Measurements from ENCODE around the gene KIZ.
A peak's percentile ranks its signal among the peaks of the same experiment; 100 is the strongest.

Gene KIZ

GRCh38 chr20:21100578-21101452 lies 25.1 kb upstream of the KIZ start:
- no peak overlapping the region for H3K14ac ChIP-seq (ENCODE audit: low read length in 2 of 2)
- peak overlapping the region; percentile 66 for H3K9ac ChIP-seq (ENCODE audit: low read length)
- H2BK12ac ChIP-seq (ENCODE audit: low read length in 2 of 2), result no peak overlapping the region
- peaks cover 88 to 95% of the 10 kb centered on the region in 2 experiments for H3K27me3 ChIP-seq (ENCODE audit: control insufficient read depth in 1 of 2, insufficient read depth in 1 of 2, low read length in 2 of 2)
- H3K4ac ChIP-seq (ENCODE audit: low read depth in 1 of 2, low read length in 2 of 2), result no peak overlapping the region
- H3K27ac ChIP-seq (ENCODE audit: low read length, poor library complexity, severe bottlenecking), result no peak overlapping the region
- peaks cover 29% of the 10 kb centered on the region for H3K4me1 ChIP-seq (ENCODE audit: control insufficient read depth, insufficient read depth, low read depth, low read length)
- no peak overlapping the region for H2BK120ac ChIP-seq (ENCODE audit: low read depth, low read length)
- H2BK15ac ChIP-seq (ENCODE audit: low read depth, poor library complexity, severe bottlenecking), result peak overlapping the region; percentile 21
- no peak overlapping the region for H2BK5ac ChIP-seq (ENCODE audit: low read depth, low read length, poor library complexity, severe bottlenecking)
- peak overlapping the region; percentile 59 for H3K4me2 ChIP-seq (ENCODE audit: low read length, poor library complexity, severe bottlenecking)
- H3K79me1 ChIP-seq (replicated peaks; ENCODE audit: low read length, poor library complexity, severe bottlenecking), result no peaks in the 10 kb centered on the region
- H3K23ac ChIP-seq (ENCODE audit: low read length in 2 of 2), result peak overlapping the region in 1 of 2 experiments; percentile 59
- no peaks in the 10 kb centered on the region for H3K9me3 ChIP-seq (ENCODE audit: control insufficient read depth, low read length)
- WGBS, result 1% methylated on average over 59 of the region's 64 CpGs
- no peak overlapping the region for H4K91ac ChIP-seq (ENCODE audit: low read length)
- no peak overlapping the region for H2AFZ ChIP-seq (ENCODE audit: low read depth, low read length)
- H2AK5ac ChIP-seq (ENCODE audit: low read length, severe bottlenecking), result no peak overlapping the region
- H3K4me3 ChIP-seq (ENCODE audit: insufficient read depth in 1 of 2, low read depth in 1 of 2, low read length in 2 of 2), result peak overlapping the region in 1 of 2 experiments; percentile 75
- H4K8ac ChIP-seq (ENCODE audit: low read length), result no peak overlapping the region
- no peak overlapping the region for H3K18ac ChIP-seq (ENCODE audit: low read depth in 1 of 2, low read length in 2 of 2)
- peak; percentile 21 for DNase-seq
- no peaks in the 10 kb centered on the region for H3K36me3 ChIP-seq (ENCODE audit: control insufficient read depth in 1 of 2, insufficient read depth in 2 of 2, low read depth in 1 of 2, low read length in 2 of 2)

GRCh38 chr20:21101453-21101931 lies 24.4 kb upstream of the KIZ start:
- Histone ChIP-seq H3K79me1 (replicated peaks; ENCODE audit: low read length, poor library complexity, severe bottlenecking) (no peaks in the 10 kb centered on the region), H3K36me3 (ENCODE audit: control insufficient read depth in 1 of 2, insufficient read depth in 2 of 2, low read depth in 1 of 2, low read length in 2 of 2) (no peaks in the 10 kb centered on the region), H3K27me3 (ENCODE audit: control insufficient read depth in 1 of 2, insufficient read depth in 1 of 2, low read length in 2 of 2) (peaks cover 90 to 95% of the 10 kb centered on the region in 2 experiments), H3K27ac (ENCODE audit: low read length, poor library complexity, severe bottlenecking) (no peak overlapping the region), H3K9me3 (ENCODE audit: control insufficient read depth, low read length) (no peaks in the 10 kb centered on the region), H4K8ac (ENCODE audit: low read length) (no peak overlapping the region), H3K4me1 (ENCODE audit: control insufficient read depth, insufficient read depth, low read depth, low read length) (peaks cover 33% of the 10 kb centered on the region), H3K4ac (ENCODE audit: low read depth in 1 of 2, low read length in 2 of 2) (no peak overlapping the region), H3K4me3 (ENCODE audit: insufficient read depth in 1 of 2, low read depth in 1 of 2, low read length in 2 of 2) (peak overlapping the region in 1 of 2 experiments; percentile 75), H3K14ac (ENCODE audit: low read length in 2 of 2) (no peak overlapping the region), H2AK5ac (ENCODE audit: low read length, severe bottlenecking) (no peak overlapping the region), H2BK15ac (ENCODE audit: low read depth, poor library complexity, severe bottlenecking) (no peak overlapping the region), H2AFZ (ENCODE audit: low read depth, low read length) (no peak overlapping the region), H3K18ac (ENCODE audit: low read depth in 1 of 2, low read length in 2 of 2) (no peak overlapping the region), H3K4me2 (ENCODE audit: low read length, poor library complexity, severe bottlenecking) (peak overlapping the region; percentile 46), H3K23ac (ENCODE audit: low read length in 2 of 2) (peak overlapping the region in 1 of 2 experiments; percentile 83), H3K9ac (ENCODE audit: low read length) (peak overlapping the region; percentile 66), H2BK5ac (ENCODE audit: low read depth, low read length, poor library complexity, severe bottlenecking) (no peak overlapping the region), H2BK120ac (ENCODE audit: low read depth, low read length) (no peak overlapping the region), H4K91ac (ENCODE audit: low read length) (no peak overlapping the region), H2BK12ac (ENCODE audit: low read length in 2 of 2) (no peak overlapping the region)
- no peak for DNase-seq
- WGBS, result 1% methylated on average over 33 of the region's 35 CpGs

GRCh38 chr20:21101932-21102575 lies 23.8 kb upstream of the KIZ start:
- Histone ChIP-seq H4K8ac (ENCODE audit: low read length) (no peak overlapping the region), H3K14ac (ENCODE audit: low read length in 2 of 2) (no peak overlapping the region), H3K9me3 (ENCODE audit: control insufficient read depth, low read length) (no peaks in the 10 kb centered on the region), H3K4me1 (ENCODE audit: control insufficient read depth, insufficient read depth, low read depth, low read length) (peaks cover 33% of the 10 kb centered on the region), H2AK5ac (ENCODE audit: low read length, severe bottlenecking) (no peak overlapping the region), H2BK15ac (ENCODE audit: low read depth, poor library complexity, severe bottlenecking) (no peak overlapping the region), H2BK5ac (ENCODE audit: low read depth, low read length, poor library complexity, severe bottlenecking) (no peak overlapping the region), H3K79me1 (replicated peaks; ENCODE audit: low read length, poor library complexity, severe bottlenecking) (no peaks in the 10 kb centered on the region), H4K91ac (ENCODE audit: low read length) (no peak overlapping the region), H3K4ac (ENCODE audit: low read depth in 1 of 2, low read length in 2 of 2) (no peak overlapping the region), H3K18ac (ENCODE audit: low read depth in 1 of 2, low read length in 2 of 2) (no peak overlapping the region), H3K36me3 (ENCODE audit: control insufficient read depth in 1 of 2, insufficient read depth in 2 of 2, low read depth in 1 of 2, low read length in 2 of 2) (no peaks in the 10 kb centered on the region), H3K27me3 (ENCODE audit: control insufficient read depth in 1 of 2, insufficient read depth in 1 of 2, low read length in 2 of 2) (peaks cover 87 to 96% of the 10 kb centered on the region in 2 experiments), H3K9ac (ENCODE audit: low read length) (no peak overlapping the region), H3K4me2 (ENCODE audit: low read length, poor library complexity, severe bottlenecking) (peak overlapping the region; percentile 46), H2BK12ac (ENCODE audit: low read length in 2 of 2) (no peak overlapping the region), H3K27ac (ENCODE audit: low read length, poor library complexity, severe bottlenecking) (no peak overlapping the region), H2BK120ac (ENCODE audit: low read depth, low read length) (no peak overlapping the region), H3K4me3 (ENCODE audit: insufficient read depth in 1 of 2, low read depth in 1 of 2, low read length in 2 of 2) (no peak overlapping the region), H2AFZ (ENCODE audit: low read depth, low read length) (no peak overlapping the region), H3K23ac (ENCODE audit: low read length in 2 of 2) (no peak overlapping the region)
- 4% methylated on average over 35 of the region's 35 CpGs for WGBS
- no peak for DNase-seq

Data from mesenchymal stem cell (in vitro differentiated cells and primary cell).